ENCODE data around the gene MBNL1.

The MBNL1 gene

DNA sequence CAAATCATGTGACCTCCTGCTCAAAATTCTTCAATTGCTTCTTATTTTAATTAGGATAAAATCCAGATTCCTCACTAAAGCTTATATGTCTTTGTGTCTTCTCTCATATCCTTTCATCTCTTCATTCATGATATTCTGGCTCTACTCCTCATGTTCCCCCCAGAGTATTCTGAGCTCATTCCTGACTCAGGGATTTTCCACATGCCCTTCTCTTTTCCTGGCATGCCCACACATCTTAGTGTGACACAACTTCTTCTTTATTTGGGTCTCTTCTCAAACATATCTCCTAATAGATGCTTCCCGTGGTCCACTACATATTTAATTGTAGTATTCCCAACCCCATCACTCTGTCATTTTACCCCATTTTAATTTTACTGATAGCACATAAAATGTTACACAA is 15.2 kb upstream of the MBNL1 start:
- no peak for DNase-seq (ENCODE audit: low spot score)

DNA sequence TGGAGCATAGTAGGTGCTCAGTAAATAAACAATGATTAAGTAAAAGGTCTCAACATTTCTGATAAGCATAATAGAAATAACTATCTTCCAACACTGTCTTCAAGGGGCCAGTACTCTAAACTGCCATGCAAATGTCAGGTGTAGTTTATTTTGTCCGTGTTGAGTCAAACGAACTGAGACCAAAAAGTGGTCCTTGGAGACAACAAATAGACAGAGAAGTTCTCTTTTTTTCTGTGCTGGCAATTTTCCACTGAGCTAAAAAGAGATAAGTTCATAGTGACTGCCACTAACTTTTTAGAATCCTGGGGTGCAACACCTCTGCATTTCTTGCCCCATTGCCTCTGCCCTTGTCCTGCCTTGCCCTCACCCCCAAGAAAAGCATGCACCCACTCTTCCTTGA is 14.7 kb upstream of the MBNL1 start:
- no peak for DNase-seq (ENCODE audit: low spot score)

DNA sequence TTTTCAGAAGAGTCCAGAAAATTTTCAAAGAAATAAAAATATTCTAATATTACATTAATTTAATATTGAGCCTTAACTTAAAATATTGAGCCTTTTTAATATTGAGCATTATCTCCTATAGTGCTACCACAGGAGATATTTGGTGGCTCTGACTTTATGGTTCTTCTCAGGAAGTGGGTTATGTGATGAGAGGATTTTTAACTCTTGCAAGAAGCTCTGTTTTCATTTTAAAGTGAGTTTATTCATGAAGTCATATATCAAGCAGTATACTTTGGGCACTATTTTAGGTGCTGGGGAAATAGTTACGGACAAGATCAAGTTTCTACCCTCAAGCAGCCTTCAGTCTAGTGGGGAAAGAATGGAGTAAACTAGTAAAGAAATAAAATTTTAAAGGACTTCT is 13.4 kb upstream of the MBNL1 start:
- DNase-seq (ENCODE audit: low spot score): no peak

DNA sequence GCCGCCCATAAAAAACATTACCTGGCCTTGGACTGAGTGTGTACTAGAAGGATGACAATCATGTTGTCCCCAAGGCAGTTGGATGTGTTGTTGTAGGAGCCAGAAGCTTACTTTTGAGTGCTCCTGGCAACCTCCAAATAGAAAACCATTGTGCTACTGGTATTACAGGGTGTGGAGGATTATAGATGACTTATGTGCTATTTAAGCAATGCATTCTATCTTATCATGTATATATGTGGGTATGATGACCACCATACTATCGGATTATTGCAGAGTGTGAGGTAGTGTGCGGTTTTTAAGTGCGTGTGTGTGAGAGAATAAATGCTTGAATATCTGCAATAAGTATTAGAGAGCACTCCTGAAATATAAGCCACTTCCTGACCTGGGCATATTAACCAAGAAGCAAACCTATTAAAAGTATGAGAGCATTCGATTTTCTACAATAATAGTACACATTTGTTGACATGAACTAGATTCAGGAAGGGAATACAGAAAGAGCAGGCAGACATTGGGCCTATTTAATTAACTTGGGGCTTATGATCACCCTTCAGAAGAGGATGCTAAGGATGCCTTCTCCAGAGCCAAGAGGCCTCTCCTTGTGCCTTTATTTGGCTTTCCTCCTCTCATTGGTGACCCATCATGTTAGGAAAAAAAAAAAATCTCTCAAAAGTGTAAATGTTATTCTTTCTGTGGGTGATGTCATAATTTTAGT is 11.7 kb upstream of the MBNL1 start:
- no peak for DNase-seq (ENCODE audit: low spot score)

DNA sequence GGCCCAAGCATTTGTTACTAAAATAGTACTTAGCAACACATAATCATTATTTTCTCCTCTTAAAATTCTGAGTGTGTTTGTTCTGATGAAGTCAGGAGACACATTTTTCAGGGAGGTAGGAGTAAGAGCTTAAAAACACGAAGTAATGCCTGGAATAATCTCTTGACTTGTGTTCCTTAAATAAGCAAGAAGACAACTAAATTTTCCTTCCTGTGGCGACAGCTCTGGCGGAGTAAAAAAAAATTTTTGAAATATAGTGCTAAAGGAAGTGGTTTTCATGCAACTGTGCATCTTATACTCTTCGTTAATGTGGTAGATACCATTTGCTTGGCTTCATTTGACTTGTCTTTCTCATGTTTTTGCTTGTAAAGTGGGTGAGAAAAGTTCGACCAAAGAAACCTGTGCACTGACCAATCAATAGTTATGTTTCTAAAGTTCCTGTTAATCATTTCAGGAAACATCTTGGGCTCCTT is 11.1 kb upstream of the MBNL1 start:
- DNase-seq (ENCODE audit: low spot score): peak; percentile 72

DNA sequence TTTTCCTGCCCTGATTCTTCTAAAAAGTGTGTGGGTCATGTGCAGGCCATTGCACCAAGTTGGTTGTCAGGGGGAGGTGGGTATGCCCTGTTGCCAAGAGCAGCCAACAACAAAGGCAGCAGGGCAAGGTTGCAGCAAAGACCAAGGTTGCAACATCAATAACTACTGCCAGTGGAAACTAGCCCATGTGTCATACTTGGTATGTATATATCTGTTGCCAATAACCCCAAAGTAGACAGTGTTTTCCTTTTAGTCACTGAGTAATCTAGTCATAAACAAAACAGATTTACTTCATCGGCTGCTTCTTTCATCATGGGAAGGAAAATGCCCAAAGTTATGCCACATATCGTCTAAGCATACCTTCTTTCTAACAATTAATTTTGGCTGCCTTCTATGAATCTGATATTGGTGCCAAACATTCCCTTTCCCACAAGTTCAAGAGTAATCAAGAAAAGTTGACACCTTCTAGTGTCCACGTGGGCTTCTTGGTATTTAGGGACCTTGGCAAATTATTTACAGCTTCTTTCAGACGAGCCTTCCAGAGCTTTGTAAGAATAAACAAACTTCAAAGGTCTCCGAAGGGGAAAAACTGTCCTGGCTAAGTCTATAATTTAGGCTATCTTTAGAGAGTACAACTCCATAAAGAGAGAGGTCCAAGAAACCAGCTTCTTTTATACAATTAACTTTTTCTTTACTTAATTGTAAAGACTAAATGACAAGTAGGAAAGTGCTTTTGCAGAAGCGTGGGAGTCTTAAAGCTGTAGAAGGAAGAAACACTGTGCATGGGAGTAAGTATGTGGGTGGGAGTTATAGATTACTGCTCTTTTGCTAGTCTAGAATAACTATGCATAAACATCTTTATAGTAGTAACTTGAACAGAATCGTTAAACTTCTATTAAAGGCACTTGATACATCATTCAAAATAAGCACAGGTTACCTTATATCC is 10.0 kb upstream of the MBNL1 start:
- peak; percentile 88 for DNase-seq (ENCODE audit: low spot score)

DNA sequence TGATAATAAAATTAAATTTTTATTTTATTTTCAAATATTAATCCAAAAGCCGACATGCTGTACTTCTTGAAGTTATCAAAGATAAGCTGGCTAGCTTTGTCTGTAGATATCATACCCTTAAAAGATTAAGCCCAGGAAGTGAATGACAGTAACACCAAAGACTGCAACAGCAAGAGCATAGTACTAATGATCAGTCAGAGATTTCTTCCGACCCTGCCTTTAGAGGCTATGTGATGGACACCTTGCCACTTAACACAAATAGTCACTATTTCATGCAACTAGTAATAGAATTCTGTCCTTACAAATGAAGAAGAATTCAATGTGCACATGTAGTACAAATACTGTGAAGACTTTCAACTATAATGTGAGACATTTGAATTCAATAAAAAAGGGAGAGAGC is 9.3 kb upstream of the MBNL1 start:
- DNase-seq (ENCODE audit: low spot score): no peak

DNA sequence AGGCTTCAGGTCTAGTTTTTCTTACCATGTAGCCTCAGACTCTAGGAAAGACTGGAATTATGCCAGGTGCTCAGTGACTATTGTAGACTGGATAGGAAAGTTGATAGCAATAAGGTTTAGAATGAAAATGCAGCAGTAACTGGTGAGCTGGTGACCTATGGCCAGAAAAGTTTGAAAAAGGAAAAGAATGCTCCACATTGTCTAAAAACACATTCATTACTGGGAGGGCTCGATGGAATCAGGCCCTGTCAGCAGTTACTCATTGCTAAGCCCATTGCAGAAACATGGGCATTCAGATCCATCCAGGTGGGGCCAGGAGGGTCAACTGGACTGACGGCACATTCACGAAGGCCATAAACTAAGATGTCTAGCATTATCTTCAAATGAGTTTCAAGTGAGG is 8.7 kb upstream of the MBNL1 start:
- DNase-seq (ENCODE audit: low spot score): no peak

DNA sequence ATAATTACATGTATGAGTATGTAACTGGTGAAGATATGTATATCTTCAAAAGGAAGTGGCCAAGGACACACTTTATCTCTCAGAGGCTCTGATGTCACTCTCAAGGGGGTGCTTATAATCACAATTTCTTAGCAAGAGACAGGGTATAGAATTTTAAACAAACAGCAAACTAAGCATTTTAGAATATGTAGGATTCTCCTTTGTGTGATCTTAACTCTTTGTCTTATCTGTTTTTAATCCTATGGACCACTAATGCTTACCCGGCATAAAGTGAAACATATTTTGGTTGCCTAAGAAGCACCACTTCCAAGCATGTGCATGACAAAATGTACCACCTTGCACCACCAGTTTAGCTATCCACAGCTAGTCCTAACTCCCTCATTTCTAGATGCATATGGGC is 8.2 kb upstream of the MBNL1 start:
- DNase-seq (ENCODE audit: low spot score): no peak

DNA sequence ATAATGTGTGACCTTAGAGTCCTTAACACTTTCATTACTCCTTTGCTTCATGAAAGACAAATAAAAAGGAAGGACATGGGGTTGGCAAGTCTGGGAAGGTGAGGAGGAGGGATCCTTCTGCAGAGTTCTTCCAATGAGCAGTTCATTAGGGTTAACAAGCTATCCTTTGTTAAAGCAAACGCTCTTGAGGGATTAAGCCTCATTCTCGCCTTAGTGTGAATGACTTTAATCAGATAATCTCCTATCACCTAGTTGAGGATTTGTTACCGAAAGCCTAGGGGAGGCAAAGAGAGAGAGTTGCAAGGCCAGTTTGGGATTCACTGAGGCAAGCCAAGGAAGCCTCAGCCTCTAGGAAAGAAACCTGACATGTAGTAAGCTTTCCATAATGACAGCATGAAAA is 7.4 kb upstream of the MBNL1 start:
- DNase-seq (ENCODE audit: low spot score): no peak

DNA sequence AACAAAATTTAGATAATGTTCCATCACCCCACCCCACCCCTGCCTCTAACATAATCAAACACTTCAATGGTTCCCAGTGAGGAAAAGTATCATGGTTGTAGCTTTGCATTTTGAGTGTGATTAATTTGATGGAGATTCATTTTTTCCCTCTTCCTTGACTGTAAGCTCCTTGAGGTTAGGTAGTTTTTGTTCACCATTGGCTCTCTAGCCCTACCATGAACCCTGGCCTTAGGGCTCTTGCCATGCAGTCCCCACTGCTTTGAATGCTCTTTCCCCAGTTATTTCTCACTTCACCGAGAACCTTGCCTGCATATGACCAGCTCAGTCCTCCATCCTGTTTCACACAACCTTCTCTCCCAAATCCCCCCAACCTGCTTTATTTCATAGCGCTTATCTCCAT is 5.0 kb upstream of the MBNL1 start:
- no peak for DNase-seq (ENCODE audit: low spot score)

DNA sequence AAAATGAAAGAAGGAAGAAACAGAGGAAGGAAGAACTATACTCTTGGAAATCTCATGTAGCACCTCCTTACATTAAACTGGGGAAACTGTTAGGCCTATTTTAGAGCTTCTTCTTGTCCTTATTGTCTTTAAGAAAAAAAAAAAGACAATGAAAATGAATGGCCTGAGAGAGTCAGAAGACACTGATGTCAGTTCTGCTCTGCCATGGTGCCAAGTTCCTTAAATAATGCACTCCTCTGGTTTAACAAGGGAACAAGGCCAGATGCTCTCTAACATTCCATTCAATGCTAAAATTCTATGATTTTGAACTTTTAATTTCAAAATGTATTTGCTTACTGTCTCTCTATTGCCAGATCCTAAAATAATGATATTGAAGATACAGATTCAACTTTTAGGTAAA is 4.4 kb upstream of the MBNL1 start:
- no peak for DNase-seq (ENCODE audit: low spot score)

DNA sequence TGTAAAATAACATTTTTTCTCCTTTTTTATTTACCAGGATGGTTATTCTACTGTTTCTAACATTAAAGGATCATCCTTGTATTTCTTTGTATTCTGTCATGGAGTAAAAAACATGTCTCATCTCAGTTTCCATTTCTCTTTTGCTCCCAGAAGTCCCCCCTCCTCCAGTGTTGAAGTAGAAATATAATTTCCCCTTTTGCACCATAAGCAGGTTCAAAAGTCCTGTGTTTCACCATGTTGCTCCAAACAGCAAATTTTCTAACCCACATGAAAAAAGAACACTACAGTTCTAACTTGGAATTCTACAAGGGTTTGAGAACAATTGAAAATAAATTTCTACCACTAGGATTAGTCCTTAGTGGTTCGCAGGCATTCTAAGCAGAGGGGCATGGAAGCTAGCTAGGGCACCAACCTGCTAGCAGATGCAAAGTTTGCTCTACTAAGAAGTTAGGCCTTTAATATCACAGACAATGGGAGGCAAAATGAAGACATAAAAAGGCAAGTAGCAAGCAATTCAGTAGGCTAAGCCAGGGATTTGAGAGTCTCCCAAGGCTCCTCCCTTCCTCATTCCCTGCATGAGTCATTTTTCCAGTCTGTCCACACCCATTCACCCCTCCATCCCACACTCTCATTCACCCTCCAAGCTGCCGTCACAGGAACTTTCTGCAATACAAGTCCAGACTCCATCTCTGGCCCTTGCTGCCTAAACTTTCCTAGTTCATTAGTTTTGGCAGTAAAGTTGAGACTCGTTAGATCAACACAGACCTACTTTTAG is 2.3 kb upstream of the MBNL1 start:
- no peak for DNase-seq (ENCODE audit: low spot score)

DNA sequence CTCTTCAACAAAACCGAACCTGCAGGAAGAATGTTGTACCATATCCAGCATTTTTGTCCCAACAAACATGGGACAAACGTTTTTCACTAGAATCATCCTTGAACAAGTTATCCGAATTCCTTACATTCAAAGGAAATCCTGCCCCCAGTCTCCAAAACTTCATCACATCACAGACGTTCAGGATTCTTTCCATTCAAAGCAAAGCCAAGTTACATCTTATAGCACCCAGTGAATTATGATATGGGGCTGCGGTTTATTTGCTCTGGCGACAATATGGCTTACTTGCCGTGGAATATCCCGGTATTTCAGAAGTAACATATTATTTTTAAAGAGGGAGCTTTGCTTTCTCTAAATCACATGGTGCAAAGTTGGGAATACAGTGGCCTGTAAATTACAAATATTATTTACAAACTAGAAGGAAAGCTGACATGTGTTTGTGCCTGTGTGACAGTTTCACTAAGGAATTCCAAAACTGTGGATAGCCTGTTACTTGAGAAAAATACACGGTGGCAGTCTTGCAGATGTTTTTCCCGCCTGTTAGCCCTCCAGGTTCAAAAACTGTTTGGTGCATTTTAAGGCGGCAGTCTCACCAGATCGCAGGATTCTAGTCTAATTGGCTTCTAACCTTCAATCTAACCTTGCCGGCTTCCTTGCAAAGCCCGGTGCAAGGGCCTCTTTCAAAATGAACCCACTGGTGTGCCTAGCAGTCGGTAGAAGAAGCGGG is 736 bp upstream of the MBNL1 start:
- DNase-seq (ENCODE audit: low spot score): no peak

DNA sequence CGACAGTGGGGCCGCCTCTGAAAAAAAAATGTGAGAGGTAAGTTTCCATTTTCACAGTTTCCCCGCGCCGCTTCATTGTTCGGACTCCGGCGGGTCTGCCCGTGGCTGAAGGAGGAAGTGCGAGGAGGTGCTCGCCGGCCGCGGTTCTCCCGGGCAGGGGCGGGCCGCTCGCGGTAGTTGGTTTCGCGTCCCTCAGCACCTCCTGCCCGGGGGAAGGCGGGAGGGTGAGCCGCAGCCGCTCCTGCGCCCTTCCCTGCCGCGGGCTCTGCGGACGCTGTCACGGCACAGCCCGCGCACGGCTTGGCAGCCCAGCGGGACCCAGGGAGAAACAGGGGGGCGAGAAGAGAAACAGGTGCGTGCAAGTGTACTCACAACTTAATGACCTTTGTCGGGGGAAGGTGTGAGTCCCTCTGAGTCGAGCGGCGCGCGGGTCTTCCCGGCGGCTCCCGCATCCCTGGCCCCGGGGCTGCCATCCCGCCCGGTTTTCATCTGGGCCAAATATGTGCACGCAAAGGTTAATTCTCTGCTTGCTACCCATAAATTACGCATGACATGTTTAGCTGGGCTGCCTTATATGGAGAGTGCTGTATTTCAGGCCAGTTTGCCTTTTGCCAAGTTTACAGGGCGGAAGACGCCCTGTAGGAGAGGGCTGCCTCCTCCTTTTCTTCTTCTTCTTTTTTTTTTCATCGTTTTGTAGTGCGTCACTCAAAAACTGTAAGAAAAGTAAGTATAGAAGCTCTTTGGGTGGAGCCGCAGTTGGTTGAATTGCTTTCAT is 514 bp downstream of the MBNL1 start:
- no peak for DNase-seq (ENCODE audit: low spot score)

DNA sequence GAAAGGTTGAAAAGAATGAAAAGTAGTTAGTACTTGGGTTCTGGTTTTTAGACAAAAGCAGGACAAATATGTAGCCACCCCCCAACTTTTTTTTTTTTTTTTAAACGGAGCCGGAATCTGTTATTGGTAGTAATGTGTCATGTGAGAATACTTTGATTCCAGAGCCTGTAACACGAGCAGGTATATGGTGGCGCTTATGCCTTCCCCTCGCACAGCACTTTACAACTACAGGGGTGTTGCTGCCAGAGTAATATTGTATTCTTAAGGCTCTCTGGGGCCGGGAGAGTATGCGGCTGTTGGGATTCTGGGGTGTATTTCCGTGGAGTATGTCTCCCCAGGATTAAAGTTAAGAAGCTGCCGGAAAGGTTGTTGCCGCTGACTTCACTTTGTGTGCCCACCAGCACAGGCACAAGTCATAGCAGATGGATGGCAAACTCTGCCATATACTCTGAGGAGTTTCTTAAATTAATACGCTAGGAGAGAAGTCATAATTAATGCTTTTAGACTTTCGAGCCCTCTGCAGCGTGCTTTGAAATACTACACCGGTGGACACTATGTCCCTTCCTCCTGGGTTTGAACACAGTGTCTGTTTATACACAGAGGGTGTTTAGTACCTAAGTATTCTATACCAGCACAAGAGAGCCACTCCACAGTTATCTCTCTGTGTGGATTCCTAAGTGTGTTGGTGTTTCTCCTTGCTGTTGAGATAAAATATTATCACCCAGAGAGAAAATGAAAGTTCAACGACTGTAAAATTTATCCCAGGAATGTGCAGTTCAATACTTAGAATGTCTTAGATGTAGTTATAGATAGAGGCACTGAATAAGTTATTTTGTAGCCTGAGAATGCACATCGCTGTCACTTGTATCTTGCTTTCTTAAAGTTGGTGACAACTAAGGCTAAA is 1.4 kb downstream of the MBNL1 start:
- DNase-seq (ENCODE audit: low spot score): no peak

DNA sequence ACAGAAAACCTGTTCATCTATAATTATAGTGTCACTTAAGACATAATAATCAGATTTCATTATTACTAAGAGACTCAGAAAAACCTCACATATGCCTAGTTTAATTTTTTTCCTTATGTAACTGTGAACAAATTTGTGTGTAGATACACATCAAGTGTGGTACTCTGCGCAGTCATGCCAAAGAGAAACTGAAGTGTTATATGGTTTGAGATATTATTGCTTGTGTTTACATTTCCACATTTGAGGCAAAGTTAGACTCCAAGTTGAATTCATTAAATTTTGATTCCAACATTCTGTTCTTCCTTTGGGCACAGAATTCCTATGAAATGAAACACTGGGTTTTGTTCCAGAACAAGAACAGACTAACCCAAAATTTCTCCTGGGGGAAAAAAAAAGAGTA is 2.2 kb downstream of the MBNL1 start:
- DNase-seq (ENCODE audit: low spot score): no peak

DNA sequence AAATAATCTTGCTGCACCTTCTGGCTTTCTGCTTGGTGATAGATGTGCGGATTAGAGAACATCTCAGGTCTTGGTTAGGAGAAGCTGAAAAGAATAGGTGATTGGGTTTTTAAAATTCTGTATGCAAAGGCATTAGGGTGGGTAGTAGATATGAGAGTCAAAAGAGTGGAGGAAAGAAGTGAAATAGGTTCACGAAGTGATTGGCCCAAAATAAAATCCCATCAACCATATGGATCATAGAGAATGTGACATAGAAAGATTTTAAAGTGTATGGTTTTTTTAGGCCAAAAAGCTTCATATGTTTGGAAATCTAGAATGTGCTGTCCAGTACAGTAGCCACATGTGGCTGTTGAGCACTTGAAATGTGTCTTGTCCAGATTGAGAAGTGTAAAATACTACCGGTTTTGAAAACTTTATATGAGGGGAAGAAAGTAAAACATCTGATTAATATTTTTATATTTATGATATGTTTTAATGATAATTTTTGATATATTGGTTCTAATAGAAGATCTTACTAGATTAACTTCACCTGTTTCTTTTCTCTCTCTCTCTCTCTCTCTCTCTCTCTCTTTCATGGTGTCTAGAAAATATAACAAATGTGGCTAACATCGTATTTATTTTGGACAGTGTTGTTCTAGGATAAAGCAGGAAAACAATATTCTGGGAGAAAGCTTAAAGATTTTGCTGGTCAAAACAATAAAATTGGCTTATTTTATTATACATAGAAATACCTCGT is 2.9 kb downstream of the MBNL1 start:
- no peak for DNase-seq (ENCODE audit: low spot score)

DNA sequence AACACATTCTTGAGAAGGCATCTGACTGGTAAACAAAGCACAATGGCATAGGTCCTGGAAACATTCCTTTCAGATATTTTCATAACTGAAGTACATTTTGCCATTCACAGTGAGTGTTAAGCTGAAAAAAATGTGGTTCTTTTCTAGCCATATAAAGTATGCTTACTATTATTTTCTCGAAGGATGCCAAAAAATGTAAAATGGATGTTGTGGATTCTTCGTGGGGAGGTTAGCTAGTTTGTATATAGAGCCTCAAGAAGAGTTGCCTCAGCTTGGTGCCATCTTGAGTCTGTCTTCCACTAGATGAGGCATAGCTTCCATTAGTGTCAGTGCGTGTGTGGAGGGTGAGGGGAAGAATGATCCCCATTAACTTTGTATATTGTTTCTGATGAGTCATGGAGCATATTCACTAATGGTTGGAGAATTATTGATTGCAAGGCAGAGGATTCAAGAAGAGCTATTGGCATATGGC is 4.1 kb downstream of the MBNL1 start:
- DNase-seq (ENCODE audit: low spot score): peak; percentile 65
